Thyroid gland (tissue), 4 donors: Measurements from ENCODE around the gene CALR3. TPM values are rescaled to one million over a fixed set of nuclear protein-coding genes. Genes with fewer than 3 reads are reported as not detected.
A peak's percentile ranks its signal among the peaks of the same experiment; 100 is the strongest.

Experiments
- DNase-seq, 2 donors: peaks; one replicate each; pipeline ENCODE4 v3.0.0-alpha.2; 2019
- H3K27ac ChIP-seq, 3 donors: fragments of 200-600 bp; sonication (generic); 1 replicate in 2 of 3; 2 replicates in 1 of 3; pipeline ENCODE4 v1.5.1; 2016 to 2019; ENCODE audit warnings: mild to moderate bottlenecking in 1 of 3, moderate library complexity in 1 of 3
- H3K27me3 ChIP-seq: fragments of 200-600 bp; sonication (generic); one replicate; pipeline ENCODE4 v1.5.1; 2019
- H3K36me3 ChIP-seq, 2 donors: fragments of 200-600 bp; sonication (generic); one replicate each; pipeline ENCODE4 v1.5.1; 2016 to 2019
- H3K4me1 ChIP-seq, 2 donors: fragments of 200-600 bp; sonication (generic); one replicate each; pipeline ENCODE4 v1.5.1; 2017 to 2019
- H3K4me3 ChIP-seq, 3 donors: fragments of 200-600 bp; sonication (generic); replicated peaks in 1 of 3; 1 replicate in 2 of 3; 2 replicates in 1 of 3; pipeline ENCODE4 v1.5.1; 2016; ENCODE audit warnings: mild to moderate bottlenecking in 1 of 3
- H3K9me3 ChIP-seq: fragments of 200-600 bp; sonication (generic); one replicate; pipeline ENCODE4 v1.5.1; 2017
- POLR2A ChIP-seq, 2 donors: fragments of 450-650 bp; IDR thresholded peaks; one replicate each; pipeline ENCODE4 v1.6.1; 2017; ENCODE audit warnings: antibody characterized with exemption in 2 of 2, mild to moderate bottlenecking in 2 of 2, moderate library complexity in 1 of 2
- WGBS, 2 donors: methylation state at CpG; one replicate each; pipeline ENCODE4 v1.1.5; 2017; 5-methylcytosine and 5-hydroxymethylcytosine counted together
- intact Hi-C: fragments of 100-400 bp; cut with DNase I; formaldehyde crosslinking; loops from one replicate; pipeline ENCODE4 v1.15.1; 2023
- total RNA-seq, 4 donors: library from RNA; depleted of rRNA; stranded (reverse); fragments of >200 nt; gene quantifications; one replicate each; pipeline ENCODE4 v1.2.3, GENCODE V29; 2016
- TF ChIP-seq, protein P1 (sequence below), 6 experiments: fragments of 200-600 bp in 3 of 6; fragments of 450-650 bp in 3 of 6; sonication (generic) in 3 of 6; IDR thresholded peaks; one replicate each; pipeline ENCODE4 v1.5.1; 2016 to 2019; ENCODE audit warnings: antibody characterized with exemption in 6 of 6, mild to moderate bottlenecking in 2 of 6, inconsistent platforms in 1 of 6, moderate library complexity in 1 of 6

CALR3 gene
- total RNA-seq, 4 donors from 2014 or later: 0.58 TPM; not detected in 3

DNA sequence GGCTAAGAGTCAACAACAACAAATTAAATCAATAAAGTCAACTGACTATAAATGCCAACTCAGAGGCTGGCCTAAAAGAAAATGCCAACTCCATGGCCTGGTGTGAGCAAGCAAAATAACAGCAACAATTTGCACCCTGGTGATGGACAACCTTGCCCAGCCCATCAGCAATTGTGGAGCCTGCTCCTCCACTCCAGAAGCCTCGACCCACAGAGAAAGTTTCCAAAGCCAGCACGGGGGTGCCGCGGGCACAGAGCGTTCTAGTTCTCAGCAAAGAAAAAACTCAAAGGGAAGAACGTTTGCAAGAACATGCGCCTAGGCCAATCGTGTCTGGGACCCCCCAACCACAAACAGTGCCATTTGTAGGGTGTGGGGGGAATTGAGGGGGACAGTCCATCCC lies 35.5 kb downstream of the CALR3 start:
- no peak for TF ChIP-seq POLR2A (IDR thresholded peaks at IDR 0.05)
- TF ChIP-seq, protein P1, sequence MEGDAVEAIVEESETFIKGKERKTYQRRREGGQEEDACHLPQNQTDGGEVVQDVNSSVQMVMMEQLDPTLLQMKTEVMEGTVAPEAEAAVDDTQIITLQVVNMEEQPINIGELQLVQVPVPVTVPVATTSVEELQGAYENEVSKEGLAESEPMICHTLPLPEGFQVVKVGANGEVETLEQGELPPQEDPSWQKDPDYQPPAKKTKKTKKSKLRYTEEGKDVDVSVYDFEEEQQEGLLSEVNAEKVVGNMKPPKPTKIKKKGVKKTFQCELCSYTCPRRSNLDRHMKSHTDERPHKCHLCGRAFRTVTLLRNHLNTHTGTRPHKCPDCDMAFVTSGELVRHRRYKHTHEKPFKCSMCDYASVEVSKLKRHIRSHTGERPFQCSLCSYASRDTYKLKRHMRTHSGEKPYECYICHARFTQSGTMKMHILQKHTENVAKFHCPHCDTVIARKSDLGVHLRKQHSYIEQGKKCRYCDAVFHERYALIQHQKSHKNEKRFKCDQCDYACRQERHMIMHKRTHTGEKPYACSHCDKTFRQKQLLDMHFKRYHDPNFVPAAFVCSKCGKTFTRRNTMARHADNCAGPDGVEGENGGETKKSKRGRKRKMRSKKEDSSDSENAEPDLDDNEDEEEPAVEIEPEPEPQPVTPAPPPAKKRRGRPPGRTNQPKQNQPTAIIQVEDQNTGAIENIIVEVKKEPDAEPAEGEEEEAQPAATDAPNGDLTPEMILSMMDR (IDR thresholded peaks at IDR 0.05): no peak
- no peak for DNase-seq
- Histone ChIP-seq H3K36me3 (no peaks in the 10 kb centered on the region), H3K4me1 (peaks cover 54 to 64% of the 10 kb centered on the region in 2 donors), H3K27me3 (no peaks in the 10 kb centered on the region), H3K9me3 (no peaks in the 10 kb centered on the region), H3K4me3 (no peak overlapping the region), H3K27ac (no peak overlapping the region)
- 82 to 87% methylated on average over 8 of the region's 8 CpGs for WGBS, 2 donors
- intact Hi-C loops: no loop called here

DNA sequence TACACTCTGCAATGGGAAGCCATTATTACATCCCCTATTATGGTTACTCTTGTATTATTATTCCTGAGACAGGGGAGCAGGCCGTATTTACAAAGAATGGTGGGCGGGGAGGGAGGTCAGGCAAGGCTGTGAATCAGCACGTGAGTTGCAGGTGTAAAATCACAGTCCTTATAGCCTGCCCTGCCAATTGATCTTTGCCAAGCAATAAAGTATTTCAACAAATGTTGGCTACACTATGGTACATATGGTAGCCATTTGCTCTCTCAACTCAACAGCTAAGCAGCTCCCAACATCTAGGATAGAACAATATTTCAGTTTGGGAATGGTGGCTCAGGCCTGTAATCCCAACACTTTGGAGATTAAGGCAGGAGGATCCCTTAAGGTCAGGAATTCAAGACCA lies 36.3 kb downstream of the CALR3 start:
- Histone ChIP-seq H3K9me3 (no peaks in the 10 kb centered on the region), H3K27ac (peak overlapping the region in 1 of 3 donors; percentile 75), H3K4me1 (peaks cover 54 to 68% of the 10 kb centered on the region in 2 donors), H3K36me3 (no peaks in the 10 kb centered on the region), H3K4me3 (no peak overlapping the region), H3K27me3 (no peaks in the 10 kb centered on the region)
- 83 to 100% methylated on average over 3 of the region's 3 CpGs for WGBS, 2 donors
- no peak for DNase-seq
- intact Hi-C loops: no loop called here
- TF ChIP-seq, protein P1 (IDR thresholded peaks at IDR 0.05): no peak
- TF ChIP-seq POLR2A (IDR thresholded peaks at IDR 0.05): no peak

DNA sequence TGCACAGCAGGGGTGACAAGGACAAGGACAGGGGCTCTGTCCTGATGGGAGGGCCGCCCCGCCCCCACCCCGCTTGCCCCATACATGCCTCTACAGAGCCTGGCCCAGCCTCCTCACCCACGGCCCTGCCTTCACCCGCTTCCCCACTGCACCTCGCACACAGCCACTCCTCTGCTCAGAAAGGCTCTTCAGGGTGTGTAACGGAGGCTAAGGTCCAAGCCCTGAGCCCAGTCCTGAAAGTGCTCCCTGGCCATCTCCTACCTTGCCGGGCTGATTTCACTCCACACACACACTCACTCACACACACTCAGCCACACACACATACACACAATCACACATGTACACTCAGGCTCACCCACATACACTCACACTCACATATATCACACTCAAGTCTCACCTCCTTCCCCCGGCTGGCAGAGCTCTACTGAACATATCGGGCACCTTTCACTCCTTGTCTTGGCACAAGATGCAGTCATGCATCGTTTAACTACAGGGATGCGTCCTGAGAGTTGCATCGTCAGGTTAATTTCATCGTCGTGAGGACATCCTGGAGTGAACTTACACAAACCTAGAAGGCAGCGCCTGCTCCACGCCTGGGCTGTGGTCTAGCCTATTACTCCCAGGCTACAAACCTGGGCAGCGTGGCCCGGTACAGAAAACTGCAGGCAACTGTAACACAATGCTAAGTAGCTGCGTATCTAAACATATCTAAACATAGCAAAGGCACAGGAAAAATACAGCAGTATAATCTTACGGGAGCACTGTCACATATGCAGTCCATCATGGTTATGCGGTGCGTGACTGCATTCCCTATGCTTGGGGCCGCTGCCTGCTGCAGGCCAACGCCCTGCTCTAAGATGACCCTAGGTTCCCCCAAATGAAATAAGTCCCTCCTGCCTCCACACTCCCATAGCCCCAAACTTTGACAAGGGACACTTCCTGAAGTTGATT lies 37.3 kb downstream of the CALR3 start:
- Histone ChIP-seq H3K27ac (peak overlapping the region; percentile 75 to 84 (median 77)), H3K27me3 (no peaks in the 10 kb centered on the region), H3K36me3 (no peaks in the 10 kb centered on the region), H3K4me1 (peaks cover 50 to 72% of the 10 kb centered on the region in 2 donors), H3K9me3 (no peaks in the 10 kb centered on the region), H3K4me3 (no peak overlapping the region)
- intact Hi-C loops: no loop called here
- TF ChIP-seq POLR2A (IDR thresholded peaks at IDR 0.05): no peak
- TF ChIP-seq, protein P1 (IDR thresholded peaks at IDR 0.05): no peak
- WGBS, 2 donors: 51 to 53% methylated on average over 22 of the region's 25 CpGs
- DNase-seq: peak; percentile 71 to 73

DNA sequence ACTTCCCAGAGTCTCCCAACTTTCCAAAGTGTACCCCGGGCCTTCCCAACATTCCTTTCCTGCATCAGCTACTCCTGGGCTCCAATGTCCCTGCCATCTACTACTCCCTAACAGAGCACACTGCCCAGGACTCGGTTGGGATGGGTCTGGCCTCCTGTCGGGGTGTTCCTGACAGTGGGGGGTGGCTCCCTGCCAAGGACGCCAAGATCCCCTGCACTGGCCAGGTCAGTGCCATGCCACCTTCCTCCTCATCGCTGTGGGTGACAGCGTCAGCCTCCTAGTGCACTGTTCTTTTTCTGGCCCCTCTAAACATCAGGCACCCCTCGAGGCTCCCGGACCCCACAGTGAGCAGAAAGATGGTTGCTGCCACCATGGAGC lies 38.0 kb downstream of the CALR3 start:
- H3K4me3 ChIP-seq: no peak overlapping the region

More for the DNA sequence above, 38.0 kb downstream of the CALR3 start:
- H3K36me3 ChIP-seq: no peaks in the 10 kb centered on the region
- peak overlapping the region; percentile 75 to 84 (median 77) for H3K27ac ChIP-seq
- H3K9me3 ChIP-seq: no peaks in the 10 kb centered on the region
- no peak for TF ChIP-seq POLR2A (IDR thresholded peaks at IDR 0.05)
- TF ChIP-seq, protein P1 (IDR thresholded peaks at IDR 0.05): no peak
- no peaks in the 10 kb centered on the region for H3K27me3 ChIP-seq
- DNase-seq: peak; percentile 63 to 73
- H3K4me1 ChIP-seq: peaks cover 54 to 67% of the 10 kb centered on the region in 2 donors
- intact Hi-C loops: no loop called here
- 15 to 23% methylated on average over 8 of the region's 8 CpGs for WGBS, 2 donors
